ENCODE results near the gene CPA4. TPM values are rescaled to one million over a fixed set of nuclear protein-coding genes. Genes with fewer than 3 reads are reported as not detected.

Gene CPA4
- total RNA-seq, 4 donors from 2014 or later = 0.22 to 0.51 TPM; not detected in 2

- TF ChIP-seq CTCF (IDR thresholded peaks at IDR 0.05; ENCODE audit: low read depth) = no peak
Observed at GRCh38 chr7:130288829-130289228, 4.1 kb upstream of the CPA4 start.

- no peak for TF ChIP-seq CTCF (IDR thresholded peaks at IDR 0.05; ENCODE audit: low read depth)
Observed at GRCh38 chr7:130289478-130289877, 3.5 kb upstream of the CPA4 start.

- TF ChIP-seq CTCF (IDR thresholded peaks at IDR 0.05; ENCODE audit: low read depth) = no peak
Observed at GRCh38 chr7:130290745-130291144, 2.2 kb upstream of the CPA4 start.

- no peak for TF ChIP-seq CTCF (IDR thresholded peaks at IDR 0.05; ENCODE audit: low read depth)
Observed at GRCh38 chr7:130293521-130293920, 560 bp downstream of the CPA4 start.

- TF ChIP-seq CTCF (IDR thresholded peaks at IDR 0.05; ENCODE audit: low read depth) = no peak
Observed at GRCh38 chr7:130294314-130294713, 1.4 kb downstream of the CPA4 start.

- no peak for TF ChIP-seq CTCF (IDR thresholded peaks at IDR 0.05; ENCODE audit: low read depth)
Observed at GRCh38 chr7:130296221-130296951, 3.4 kb downstream of the CPA4 start.

GRCh38 chr7:130297628-130298543, 4.9 kb downstream of the CPA4 start:
- TF ChIP-seq CTCF (IDR thresholded peaks at IDR 0.05; ENCODE audit: low read depth) = no peak

Measured in subcutaneous adipose tissue (tissue), 4 donors.